CD4-positive, alpha-beta T cell treated with Interleukin-21 for 1 hour (primary cell): Measurements from ENCODE around the gene PRAMEF7.
"Not testable (repeated sequence)": the region's sequence is repeated elsewhere in the genome, so short reads cannot be mapped to it uniquely, and the experiment has no call there.

ENCODE experiments used
- DNase-seq: peaks from one replicate; pipeline ENCODE4 v3.0.0-alpha.2; 2020

PRAMEF7 gene

DNA sequence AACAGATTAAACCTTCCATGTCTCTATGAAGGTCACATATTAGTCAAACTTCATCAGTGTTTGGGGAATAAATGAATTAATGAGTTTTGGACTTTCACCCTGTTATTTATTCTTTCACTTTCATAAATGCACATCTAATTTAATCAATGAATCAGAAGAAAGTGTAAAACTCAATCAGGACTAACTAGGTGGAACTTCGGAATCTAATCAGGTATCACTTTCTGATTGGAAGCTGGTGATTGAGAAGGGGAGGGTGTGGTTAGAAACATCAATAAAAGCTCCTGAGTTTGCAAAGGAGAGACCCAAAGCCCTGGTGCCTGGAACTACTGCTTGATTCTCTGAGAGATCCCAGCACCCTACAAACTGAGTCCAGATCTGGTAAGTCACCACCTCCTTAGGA lies at the start of gene PRAMEF7:
Gene PRAMEF7, plus strand, starts transcription at position 301 of the 400 bp plus-strand sequence. CDS start 1,083 bp downstream, outside the sequence.
- not testable (repeated sequence) for DNase-seq

DNA sequence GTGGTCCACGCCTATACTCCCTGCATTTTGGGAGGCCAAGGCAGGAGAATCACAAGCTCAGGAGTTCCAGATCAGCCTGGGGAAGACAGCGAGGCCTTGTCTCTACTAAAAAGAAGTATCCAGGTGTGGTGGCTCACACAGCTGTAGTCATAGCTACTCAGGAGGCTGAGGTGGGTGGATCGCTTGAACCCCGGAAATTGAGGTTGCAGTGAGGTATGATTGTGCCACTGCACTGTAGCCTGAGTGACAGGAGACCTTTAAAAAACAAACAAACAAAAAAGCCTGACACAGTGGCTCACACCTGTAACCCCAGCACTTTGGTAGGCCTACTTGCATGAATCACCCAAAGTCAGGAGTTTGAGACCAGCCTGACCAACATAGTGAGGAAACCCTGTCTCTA lies 38.0 kb upstream of the PRAMEF7 start:
- not testable (repeated sequence) for DNase-seq

DNA sequence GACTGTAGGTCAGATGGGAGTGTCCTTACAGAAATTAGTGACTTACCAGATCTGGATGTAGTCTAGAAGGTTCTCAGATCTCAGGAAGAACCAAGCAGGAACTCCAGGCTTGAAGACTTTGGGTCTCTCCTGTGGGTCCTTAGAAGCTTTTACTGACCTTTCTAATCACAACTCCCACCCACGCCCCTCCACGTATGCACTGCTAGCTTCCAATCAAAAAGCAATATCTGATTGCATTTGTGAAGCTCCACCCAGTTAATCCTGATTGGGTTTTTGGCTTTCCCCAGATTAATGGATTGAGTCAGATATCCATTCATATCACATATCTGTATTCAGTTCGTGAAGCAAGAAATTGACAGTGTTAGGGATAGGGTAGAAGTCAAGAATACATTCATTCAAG lies 30.3 kb upstream of the PRAMEF7 start, which contains the start of gene PRAMEF4:
Gene PRAMEF4, minus strand, starts transcription at position 101 of the 400 bp plus-strand sequence. CDS start 2,807 bp downstream, outside the sequence.
- DNase-seq, result not testable (repeated sequence)

DNA sequence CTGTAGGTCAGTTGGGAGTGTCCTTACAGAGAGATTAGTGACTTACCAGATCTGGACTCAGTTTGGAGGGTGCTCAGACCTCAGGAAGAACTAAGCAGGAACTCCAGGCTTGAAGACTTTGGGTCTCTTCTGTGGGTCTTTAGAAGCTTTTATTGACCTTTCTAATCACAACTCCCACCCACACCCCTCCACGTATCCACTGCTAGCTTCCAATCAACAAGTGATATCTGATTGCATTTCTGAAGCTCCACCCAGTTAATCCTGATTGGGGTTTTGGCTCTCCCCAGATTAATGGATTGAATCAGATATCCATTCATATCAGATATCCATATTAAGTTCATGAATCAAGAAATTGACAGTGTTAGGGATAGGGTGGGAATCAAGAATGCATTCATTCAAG lies 18.2 kb upstream of the PRAMEF7 start, which contains the start of gene PRAMEF10:
Gene PRAMEF10, minus strand, starts transcription at position 101 of the 400 bp plus-strand sequence. CDS start 2,423 bp downstream, outside the sequence.
- not testable (repeated sequence) for DNase-seq

DNA sequence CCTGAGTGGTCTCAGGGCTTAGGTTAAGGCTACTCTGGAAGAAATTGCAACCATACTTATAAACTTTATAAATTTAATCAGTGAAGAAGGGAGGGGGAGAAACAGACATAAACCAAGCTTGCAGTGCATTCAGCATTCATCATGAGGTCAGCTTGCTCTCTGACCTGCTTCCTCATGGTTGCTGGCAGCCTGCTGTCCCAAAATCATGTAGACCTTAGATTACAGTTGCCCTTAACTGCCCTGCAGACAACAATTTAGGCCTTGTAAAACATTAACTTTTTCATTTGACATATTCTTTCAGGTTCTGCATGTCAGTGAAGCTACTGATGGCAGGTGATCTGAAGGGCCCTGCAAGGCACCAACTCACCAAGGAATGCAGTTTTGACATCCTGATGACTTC lies 17.2 kb upstream of the PRAMEF7 start:
- not testable (repeated sequence) for DNase-seq

DNA sequence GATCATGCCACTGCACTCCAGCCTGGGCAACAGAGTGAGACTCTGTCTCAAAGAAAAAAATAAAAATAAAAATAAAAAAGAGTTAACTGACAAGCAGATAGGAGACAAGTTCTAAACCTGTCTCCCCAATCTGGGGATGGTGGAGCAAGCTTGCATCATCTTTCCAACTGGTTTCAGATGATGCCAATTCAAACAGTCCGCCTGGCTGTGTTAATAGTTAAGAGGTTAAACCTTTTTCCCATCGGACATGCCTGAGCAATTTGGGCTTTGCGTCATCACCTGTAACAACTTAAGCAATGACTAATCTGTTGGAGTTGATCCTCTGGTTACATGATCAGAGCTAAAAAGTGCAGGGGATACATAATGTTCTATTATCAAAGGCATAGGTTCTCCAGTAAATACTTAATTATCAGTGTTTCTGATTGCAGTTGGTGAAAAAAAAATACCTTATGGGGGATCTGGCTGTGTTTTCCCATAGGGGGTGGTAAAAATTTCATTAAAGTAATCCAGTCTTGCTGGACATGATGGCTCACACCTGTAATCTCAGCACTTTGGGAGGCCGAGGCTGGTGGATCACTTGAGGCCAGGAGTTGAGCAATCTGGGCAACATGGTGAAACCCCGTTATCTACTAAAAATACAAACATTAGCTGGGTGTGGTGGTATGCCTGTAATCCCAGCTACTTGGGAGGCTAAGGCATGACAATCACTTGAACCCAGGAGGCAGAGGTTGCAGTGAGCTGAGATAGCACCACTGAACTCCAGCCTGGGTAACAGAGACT lies 12.4 kb upstream of the PRAMEF7 start:
- DNase-seq, result not testable (repeated sequence)

DNA sequence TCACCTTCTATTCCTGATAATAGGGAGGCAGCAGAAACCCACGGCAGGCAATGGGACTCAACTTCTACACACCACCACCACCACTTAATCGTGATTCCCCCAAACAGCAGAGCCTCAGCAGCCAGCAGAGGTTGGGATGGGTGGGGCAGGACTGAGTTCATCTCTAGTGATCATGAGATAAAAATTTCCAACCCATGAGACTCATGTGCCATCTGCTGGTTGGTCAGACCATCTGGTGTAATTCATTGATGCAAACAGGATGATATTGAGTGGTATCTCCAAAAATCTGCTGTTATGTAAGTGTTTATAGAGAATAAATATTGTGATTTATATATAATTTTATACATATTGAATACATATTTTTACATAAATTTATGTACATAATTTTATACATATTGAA lies 5.3 kb downstream of the PRAMEF7 start:
- DNase-seq, result not testable (repeated sequence)

DNA sequence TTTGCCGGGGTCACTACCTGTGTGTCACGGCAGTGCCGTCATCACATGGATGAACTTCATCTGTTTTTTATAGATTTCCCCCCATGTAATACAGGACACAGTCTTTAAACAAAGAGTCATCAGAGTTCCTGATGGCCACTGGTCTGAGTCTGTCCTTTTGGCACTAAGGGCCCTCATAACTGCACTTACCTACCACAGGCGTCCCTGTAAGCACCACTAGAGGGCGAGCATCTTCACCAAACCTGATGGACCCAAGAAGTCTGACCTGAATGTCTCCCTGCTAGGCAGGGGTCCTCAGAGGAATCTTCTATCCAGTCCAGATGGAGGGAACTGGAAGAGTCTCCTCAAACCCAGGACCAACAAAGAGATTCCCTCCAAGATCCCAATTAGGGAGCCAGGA lies 8.0 kb downstream of the PRAMEF7 start:
- not testable (repeated sequence) for DNase-seq

DNA sequence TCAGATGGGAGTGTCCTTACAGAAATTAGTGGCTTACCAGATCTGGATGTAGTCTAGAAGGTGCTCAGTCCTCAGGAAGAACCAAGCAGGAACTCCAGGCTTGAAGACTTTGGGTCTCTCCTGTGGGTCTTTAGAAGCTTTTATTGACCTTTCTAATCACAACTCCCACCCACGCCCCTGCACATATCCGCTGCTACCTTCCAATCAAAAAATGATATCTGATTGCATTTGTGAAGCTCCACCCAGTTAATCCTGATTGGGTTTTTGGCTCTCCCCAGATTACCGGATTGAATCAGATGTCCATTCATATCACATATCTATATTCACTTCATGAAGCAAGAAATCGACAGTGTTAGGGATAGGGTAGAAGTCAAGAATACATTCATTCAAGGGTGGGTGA lies 31.1 kb downstream of the PRAMEF7 start, which contains the start of gene PRAMEF6:
Gene PRAMEF6, minus strand, starts transcription at position 101 of the 400 bp plus-strand sequence. CDS start 5,062 bp downstream, outside the sequence.
- DNase-seq, result not testable (repeated sequence)
